ENCODE measurements around the gene RBM34.
"Not testable (repeated sequence)": the region's sequence is repeated elsewhere in the genome, so short reads cannot be mapped to it uniquely, and the experiment has no call there.

The RBM34 gene

GRCh38 chr1:235160957-235161684 lies at the start of gene RBM34:
Gene RBM34, minus strand, starts transcription at chr1:235161250. Its CDS starts 24 bp downstream, at chr1:235161226.
- DNase-seq (ENCODE audit: insufficient read length, low spot score), result peak; percentile 92
- peak; percentile 3 for TF ChIP-seq CTCF (IDR thresholded peaks at IDR 0.05; ENCODE audit: insufficient read depth, missing control alignments)
- no peak for FAIRE-seq

GRCh38 chr1:235207209-235207565 lies 46.1 kb upstream of the RBM34 start:
- DNase-seq (ENCODE audit: insufficient read length, low spot score) (no peak), FAIRE-seq (no peak)
- no peak for TF ChIP-seq CTCF (IDR thresholded peaks at IDR 0.05; ENCODE audit: insufficient read depth, missing control alignments)

DNA sequence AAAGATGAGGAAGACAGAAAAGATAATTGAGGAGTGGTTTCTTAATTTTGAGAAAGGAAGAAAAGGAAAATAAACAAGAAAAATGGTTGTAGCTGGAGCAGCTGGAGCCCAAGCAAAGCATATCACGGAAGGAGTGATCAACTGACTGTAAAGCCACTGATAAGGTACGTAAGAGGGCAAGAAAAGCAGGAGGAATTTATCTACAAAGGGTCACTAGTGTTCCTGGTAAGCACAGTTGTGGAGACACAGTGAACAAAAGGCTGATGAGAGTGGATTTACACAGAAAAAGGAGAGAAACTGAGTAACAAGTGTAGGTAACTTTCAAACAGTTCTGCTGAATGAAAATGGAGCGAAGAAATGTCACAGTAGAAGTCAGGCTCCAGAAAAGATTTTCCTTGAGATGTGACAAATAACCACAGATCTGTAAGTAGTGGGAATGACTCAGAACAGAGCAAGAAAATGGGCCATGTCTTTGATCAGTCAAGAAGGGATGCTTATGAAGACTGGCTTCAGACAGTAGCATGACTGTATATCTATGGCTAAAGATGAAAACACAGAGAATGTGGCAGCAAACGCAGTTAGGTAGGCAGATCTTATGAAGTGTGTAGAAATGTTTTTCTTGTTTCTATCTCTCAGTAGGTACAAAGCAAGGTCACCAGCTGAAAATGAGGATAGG lies 45.6 kb upstream of the RBM34 start:
- FAIRE-seq (peak; percentile 75), DNase-seq (ENCODE audit: insufficient read length, low spot score) (no peak)
- TF ChIP-seq CTCF (IDR thresholded peaks at IDR 0.05; ENCODE audit: insufficient read depth, missing control alignments), result no peak

DNA sequence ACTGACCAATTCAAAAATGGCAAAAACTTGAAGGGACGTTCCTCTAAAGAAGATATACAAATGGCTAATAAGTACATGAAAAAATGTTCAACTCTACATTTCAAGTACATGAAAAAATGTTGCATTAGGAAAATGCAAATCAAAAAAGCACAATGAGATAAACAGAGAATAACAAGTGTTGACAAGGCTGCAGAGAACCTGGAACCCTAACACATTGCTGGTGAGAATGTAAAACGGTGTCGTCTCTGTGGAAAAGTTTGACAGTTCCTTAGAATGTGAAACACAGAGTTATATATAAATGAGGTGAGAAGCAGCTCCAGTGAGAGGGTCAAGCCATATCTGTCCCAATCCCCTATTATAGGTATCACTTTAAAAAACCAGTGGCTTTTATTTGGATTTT lies 44.6 kb upstream of the RBM34 start:
- FAIRE-seq (no peak), DNase-seq (ENCODE audit: insufficient read length, low spot score) (no peak)
- TF ChIP-seq CTCF (IDR thresholded peaks at IDR 0.05; ENCODE audit: insufficient read depth, missing control alignments), result no peak

DNA sequence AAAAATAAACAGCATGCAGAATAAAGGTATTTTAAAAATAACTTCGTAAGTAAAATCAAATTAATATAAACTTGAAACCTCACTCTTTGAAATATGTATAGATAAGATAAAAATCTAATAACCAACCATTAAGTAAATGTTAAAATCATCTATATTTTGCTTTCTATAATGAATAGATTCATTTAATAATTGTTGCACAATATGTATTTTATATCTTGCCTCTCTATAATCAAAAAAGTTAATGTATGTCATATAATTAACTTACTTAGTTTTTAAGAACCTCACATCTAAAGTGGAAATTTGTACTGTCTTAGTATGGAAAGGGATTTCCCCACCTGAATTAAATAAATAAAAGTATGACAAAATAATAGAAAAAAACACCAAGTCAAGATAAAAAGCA lies 42.4 kb upstream of the RBM34 start:
- TF ChIP-seq CTCF (IDR thresholded peaks at IDR 0.05; ENCODE audit: insufficient read depth, missing control alignments), result no peak
- DNase-seq (ENCODE audit: insufficient read length, low spot score) (no peak), FAIRE-seq (no peak)

DNA sequence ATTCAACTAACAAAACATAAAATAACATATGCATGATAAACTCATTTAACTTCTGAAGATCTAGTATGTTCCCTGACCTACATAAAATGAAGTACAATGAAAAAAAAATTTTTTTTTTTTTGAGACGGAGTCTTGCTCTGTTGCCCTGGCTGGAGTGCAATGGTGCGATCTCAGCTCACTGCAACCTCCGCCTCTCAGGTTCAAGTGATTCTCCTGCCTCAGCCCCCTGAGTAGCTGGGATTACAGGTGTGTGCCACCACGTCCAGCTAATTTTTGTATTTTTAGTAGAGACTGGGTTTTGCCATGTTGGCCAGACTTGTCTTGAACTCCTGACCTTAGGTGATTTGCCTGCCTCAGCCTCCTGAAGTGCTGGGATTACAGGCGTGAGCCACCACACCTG lies 41.4 kb upstream of the RBM34 start:
- DNase-seq (ENCODE audit: insufficient read length, low spot score); FAIRE-seq: not testable (repeated sequence)

DNA sequence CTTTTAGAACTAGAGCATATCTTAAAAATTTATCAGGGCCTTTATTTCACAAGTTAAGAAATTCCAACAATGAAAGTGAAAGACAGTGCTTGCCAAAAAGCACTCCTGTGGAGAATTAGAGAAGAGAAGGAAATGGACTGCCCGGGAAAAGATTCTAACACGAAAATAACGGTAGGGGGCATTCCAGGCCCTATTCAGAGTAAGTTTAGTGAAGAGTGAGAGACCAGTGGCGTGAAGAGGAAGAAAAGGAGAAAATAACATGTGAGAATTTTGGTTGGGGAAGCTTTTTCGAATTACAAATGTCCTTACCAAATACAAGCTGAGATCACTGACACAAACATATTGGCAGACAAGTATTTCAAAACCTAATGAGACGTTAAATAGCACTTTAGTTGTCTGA lies 38.4 kb upstream of the RBM34 start:
- TF ChIP-seq CTCF (IDR thresholded peaks at IDR 0.05; ENCODE audit: insufficient read depth, missing control alignments), result peak; percentile 45
- FAIRE-seq (no peak), DNase-seq (ENCODE audit: insufficient read length, low spot score) (no peak)
